ENCODE measurements around the gene MRPL20.
"Not testable (repeated sequence)": the region's sequence is repeated elsewhere in the genome, so short reads cannot be mapped to it uniquely, and the experiment has no call there.

Gene MRPL20

GRCh38 chr1:1430114-1430982 lies 23.3 kb upstream of the MRPL20 start:
- Mint-ChIP-seq H3K27me3 (ENCODE audit: low read depth, poor library complexity) (no peaks in the 10 kb centered on the region), H3K36me3 (ENCODE audit: low read depth) (no peaks in the 10 kb centered on the region), H3K4me3 (peak overlapping the region; percentile 52), H3K4me1 (peaks cover 55% of the 10 kb centered on the region), H3K27ac (peak overlapping the region; percentile 55), H3K9me3 (peaks cover 5% of the 10 kb centered on the region)
- DNase-seq: peak; percentile 62
- TF ChIP-seq CTCF (IDR thresholded peaks at IDR 0.05): no peak

- DNase-seq: no peak
- Mint-ChIP-seq H3K9me3 (peaks cover 5% of the 10 kb centered on the region), H3K36me3 (ENCODE audit: low read depth) (no peaks in the 10 kb centered on the region), H3K4me1 (peaks cover 57% of the 10 kb centered on the region), H3K4me3 (peak overlapping the region; percentile 52), H3K27me3 (ENCODE audit: low read depth, poor library complexity) (peaks cover 1% of the 10 kb centered on the region), H3K27ac (peak overlapping the region; percentile 55)
- TF ChIP-seq CTCF (IDR thresholded peaks at IDR 0.05): no peak
These were observed 22.6 kb upstream of the MRPL20 start for GRCh38 chr1:1429671-1430073.

- H3K27ac Mint-ChIP-seq; H3K27me3 Mint-ChIP-seq (ENCODE audit: low read depth, poor library complexity); H3K36me3 Mint-ChIP-seq (ENCODE audit: low read depth); H3K4me3 Mint-ChIP-seq; H3K9me3 Mint-ChIP-seq; DNase-seq: not testable (repeated sequence)
- peaks cover 61% of the 10 kb centered on the region for H3K4me1 Mint-ChIP-seq
These were observed 21.9 kb upstream of the MRPL20 start for GRCh38 chr1:1428967-1429366.

- H3K4me3 Mint-ChIP-seq: peak overlapping the region; percentile 76
- H3K36me3 Mint-ChIP-seq (ENCODE audit: low read depth): no peaks in the 10 kb centered on the region
- DNase-seq: no peak
- TF ChIP-seq CTCF (IDR thresholded peaks at IDR 0.05): no peak
- peaks cover 5% of the 10 kb centered on the region for H3K9me3 Mint-ChIP-seq
- no peak overlapping the region for H3K27ac Mint-ChIP-seq
- peaks cover 3% of the 10 kb centered on the region for H3K27me3 Mint-ChIP-seq (ENCODE audit: low read depth, poor library complexity)
- peaks cover 63% of the 10 kb centered on the region for H3K4me1 Mint-ChIP-seq
These were observed 21.1 kb upstream of the MRPL20 start for GRCh38 chr1:1428174-1428573.

- H3K9me3 Mint-ChIP-seq: peaks cover 5% of the 10 kb centered on the region
- no peak for TF ChIP-seq CTCF (IDR thresholded peaks at IDR 0.05)
- H3K4me1 Mint-ChIP-seq: peaks cover 63% of the 10 kb centered on the region
- H3K27me3 Mint-ChIP-seq (ENCODE audit: low read depth, poor library complexity): peaks cover 3% of the 10 kb centered on the region
- no peaks in the 10 kb centered on the region for H3K36me3 Mint-ChIP-seq (ENCODE audit: low read depth)
- no peak for DNase-seq
- no peak overlapping the region for H3K27ac Mint-ChIP-seq
- no peak overlapping the region for H3K4me3 Mint-ChIP-seq
These were observed 20.7 kb upstream of the MRPL20 start for GRCh38 chr1:1427820-1428148.

GRCh38 chr1:1427106-1427819 lies 20.2 kb upstream of the MRPL20 start:
- no peak for TF ChIP-seq CTCF (IDR thresholded peaks at IDR 0.05)
- Mint-ChIP-seq H3K9me3 (peaks cover 5% of the 10 kb centered on the region), H3K27me3 (ENCODE audit: low read depth, poor library complexity) (peaks cover 3% of the 10 kb centered on the region), H3K36me3 (ENCODE audit: low read depth) (no peaks in the 10 kb centered on the region), H3K27ac (no peak overlapping the region), H3K4me1 (peaks cover 63% of the 10 kb centered on the region), H3K4me3 (peak overlapping the region; percentile 23)
- peak; percentile 75 for DNase-seq

Data from nephron progenitor cell (in vitro differentiated cells).